ENCODE measurements around the gene PFDN1.

- TF ChIP-seq, protein P1, sequence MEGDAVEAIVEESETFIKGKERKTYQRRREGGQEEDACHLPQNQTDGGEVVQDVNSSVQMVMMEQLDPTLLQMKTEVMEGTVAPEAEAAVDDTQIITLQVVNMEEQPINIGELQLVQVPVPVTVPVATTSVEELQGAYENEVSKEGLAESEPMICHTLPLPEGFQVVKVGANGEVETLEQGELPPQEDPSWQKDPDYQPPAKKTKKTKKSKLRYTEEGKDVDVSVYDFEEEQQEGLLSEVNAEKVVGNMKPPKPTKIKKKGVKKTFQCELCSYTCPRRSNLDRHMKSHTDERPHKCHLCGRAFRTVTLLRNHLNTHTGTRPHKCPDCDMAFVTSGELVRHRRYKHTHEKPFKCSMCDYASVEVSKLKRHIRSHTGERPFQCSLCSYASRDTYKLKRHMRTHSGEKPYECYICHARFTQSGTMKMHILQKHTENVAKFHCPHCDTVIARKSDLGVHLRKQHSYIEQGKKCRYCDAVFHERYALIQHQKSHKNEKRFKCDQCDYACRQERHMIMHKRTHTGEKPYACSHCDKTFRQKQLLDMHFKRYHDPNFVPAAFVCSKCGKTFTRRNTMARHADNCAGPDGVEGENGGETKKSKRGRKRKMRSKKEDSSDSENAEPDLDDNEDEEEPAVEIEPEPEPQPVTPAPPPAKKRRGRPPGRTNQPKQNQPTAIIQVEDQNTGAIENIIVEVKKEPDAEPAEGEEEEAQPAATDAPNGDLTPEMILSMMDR (IDR thresholded peaks at IDR 0.05; ENCODE audit: poor library complexity, severe bottlenecking): no peak
- TF ChIP-seq REST (IDR thresholded peaks at IDR 0.05; ENCODE audit: borderline replicate concordance) (no peak), MXI1 (conservative IDR thresholded peaks at IDR 0.05; ENCODE audit: poor library complexity, severe bottlenecking) (no peak), EZH2 (IDR thresholded peaks at IDR 0.05; ENCODE audit: borderline replicate concordance, insufficient read depth, low read length, poor library complexity, severe bottlenecking) (no peak), POLR2AphosphoS5 (IDR thresholded peaks at IDR 0.05) (no peak), EP300 (conservative IDR thresholded peaks at IDR 0.05; ENCODE audit: poor library complexity, severe bottlenecking) (no peak), RAD21 (conservative IDR thresholded peaks at IDR 0.05) (no peak)
Measured at GRCh38 chr5:140311011-140311467, 8.1 kb upstream of the PFDN1 start.
